ENCODE data around the gene DZIP1. TPM values are rescaled to one million over a fixed set of nuclear protein-coding genes. Genes with fewer than 3 reads are reported as not detected.
A peak's percentile ranks its signal among the peaks of the same experiment; 100 is the strongest.
"Not testable (repeated sequence)": the region's sequence is repeated elsewhere in the genome, so short reads cannot be mapped to it uniquely, and the experiment has no call there.

The DZIP1 gene
- total and polyA plus RNA-seq, 12 donors, result 6.7 to 16.7 (median 9.9) TPM

DNA sequence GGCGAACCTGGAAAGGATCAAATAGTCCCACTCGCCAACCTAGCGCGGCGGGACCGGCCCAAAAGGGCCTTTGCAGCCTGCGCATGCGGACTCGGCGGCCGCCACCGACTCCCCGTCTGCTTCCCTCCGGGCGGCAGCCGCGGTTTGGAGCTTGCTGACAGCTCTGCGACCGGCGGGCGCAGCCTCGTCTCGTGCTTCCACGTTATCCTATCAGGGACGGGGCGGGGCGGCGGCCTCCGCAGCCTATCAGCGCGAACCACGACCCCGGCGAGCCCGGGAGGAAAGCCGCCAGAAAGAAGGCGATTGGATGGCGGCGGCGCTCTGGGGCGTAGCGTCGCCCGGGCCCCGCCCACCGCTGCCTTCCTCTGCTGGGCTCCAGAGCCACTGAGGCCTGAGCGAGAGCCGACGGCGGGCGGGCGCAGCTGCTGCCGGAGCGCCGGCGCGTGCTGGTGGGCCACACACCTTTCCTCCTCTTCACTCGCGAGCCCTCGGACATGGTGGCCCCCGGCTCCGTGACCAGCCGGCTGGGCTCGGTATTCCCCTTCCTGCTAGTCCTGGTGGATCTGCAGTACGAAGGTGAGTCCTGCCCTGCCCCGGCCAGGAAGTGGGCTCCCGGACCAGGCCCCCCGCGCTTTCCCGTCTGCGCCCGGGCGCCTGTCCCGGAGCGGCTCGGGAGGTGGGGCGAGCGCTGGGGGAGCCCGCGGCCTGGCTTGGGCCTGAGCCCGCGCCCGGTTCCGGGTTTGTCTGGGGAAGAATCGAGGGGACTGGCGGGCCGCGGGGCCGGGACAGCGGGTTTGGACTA, 32.5 kb upstream of the DZIP1 start, which contains the start of gene DNAJC3:
Gene DNAJC3 (plus strand): TSS at position 378 of the 802 bp plus-strand sequence. CDS start 117 bp downstream, at position 495.
- H3K9me3 ChIP-seq (replicated peaks in 1 of 3), result no peaks in the 10 kb centered on the region
- no peaks in the 10 kb centered on the region for H3K27me3 ChIP-seq
- H3K4me3 ChIP-seq, result peak within 1 kb of the TSS; percentile 40 to 97 (median 86)
- H3K27ac ChIP-seq, result peak within 1 kb of the TSS; percentile 89 to 98 (median 95)
- H3K36me3 ChIP-seq (replicated peaks in 1 of 2), result no peaks in the 10 kb centered on the region
- peak; percentile 99 for DNase-seq
- 0 to 7% (median 1%) methylated on average over 3 to 90 of the region's 90 CpGs for WGBS, 4 donors
- TF ChIP-seq, protein P1, sequence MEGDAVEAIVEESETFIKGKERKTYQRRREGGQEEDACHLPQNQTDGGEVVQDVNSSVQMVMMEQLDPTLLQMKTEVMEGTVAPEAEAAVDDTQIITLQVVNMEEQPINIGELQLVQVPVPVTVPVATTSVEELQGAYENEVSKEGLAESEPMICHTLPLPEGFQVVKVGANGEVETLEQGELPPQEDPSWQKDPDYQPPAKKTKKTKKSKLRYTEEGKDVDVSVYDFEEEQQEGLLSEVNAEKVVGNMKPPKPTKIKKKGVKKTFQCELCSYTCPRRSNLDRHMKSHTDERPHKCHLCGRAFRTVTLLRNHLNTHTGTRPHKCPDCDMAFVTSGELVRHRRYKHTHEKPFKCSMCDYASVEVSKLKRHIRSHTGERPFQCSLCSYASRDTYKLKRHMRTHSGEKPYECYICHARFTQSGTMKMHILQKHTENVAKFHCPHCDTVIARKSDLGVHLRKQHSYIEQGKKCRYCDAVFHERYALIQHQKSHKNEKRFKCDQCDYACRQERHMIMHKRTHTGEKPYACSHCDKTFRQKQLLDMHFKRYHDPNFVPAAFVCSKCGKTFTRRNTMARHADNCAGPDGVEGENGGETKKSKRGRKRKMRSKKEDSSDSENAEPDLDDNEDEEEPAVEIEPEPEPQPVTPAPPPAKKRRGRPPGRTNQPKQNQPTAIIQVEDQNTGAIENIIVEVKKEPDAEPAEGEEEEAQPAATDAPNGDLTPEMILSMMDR (IDR thresholded peaks at IDR 0.05), result no peak
- peak; percentile 95 to 99 for TF ChIP-seq POLR2A (IDR thresholded peaks at IDR 0.05)
- intact Hi-C loops (cut with DNase I), result no loop called here
- H3K4me1 ChIP-seq (replicated peaks in 1 of 2), result peaks cover 6 to 47% of the 10 kb centered on the region in 2 donors

DNA sequence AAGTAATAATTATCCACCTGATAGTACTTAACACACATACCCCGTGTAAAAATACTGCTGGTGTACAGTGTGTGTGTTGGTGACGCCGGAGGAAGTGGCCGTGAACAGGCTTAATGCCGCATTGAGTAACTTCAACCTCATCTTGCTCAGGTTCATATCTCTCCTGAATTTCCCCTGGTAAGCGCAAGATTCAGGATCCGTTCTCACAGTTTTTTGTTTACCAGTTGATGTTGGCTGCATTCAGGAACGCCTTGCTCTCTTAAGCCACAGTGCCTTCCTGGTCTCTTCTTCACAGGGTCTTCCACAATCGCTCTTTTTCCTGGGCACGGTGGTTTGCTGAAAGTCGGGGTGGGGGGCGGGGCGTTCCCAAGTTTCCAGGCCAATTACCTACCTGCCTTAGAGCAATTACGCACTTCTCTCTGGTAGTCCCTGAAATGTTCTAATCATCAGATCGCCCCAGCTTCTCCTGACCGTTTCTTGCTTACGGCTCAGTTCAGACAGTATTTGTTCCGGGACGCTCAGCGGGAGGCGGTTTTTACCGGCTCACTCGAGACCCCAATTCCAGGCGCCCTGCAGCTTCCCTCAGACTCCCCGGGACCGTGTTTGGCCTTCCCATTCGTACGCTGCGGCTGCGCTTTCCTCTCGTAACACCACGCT, 31.7 kb upstream of the DZIP1 start:
- peak; percentile 23 to 67 (median 45) for DNase-seq
- H3K36me3 ChIP-seq (replicated peaks in 1 of 2), result no peaks in the 10 kb centered on the region
- H3K4me1 ChIP-seq (replicated peaks in 1 of 2), result peaks cover 6 to 43% of the 10 kb centered on the region in 2 donors
- 0% methylated on average over 26 to 32 of the region's 32 CpGs for WGBS, 4 donors
- H3K27me3 ChIP-seq, result no peaks in the 10 kb centered on the region
- H3K9me3 ChIP-seq (replicated peaks in 1 of 3), result no peaks in the 10 kb centered on the region
- TF ChIP-seq POLR2A (IDR thresholded peaks at IDR 0.05), result no peak
- TF ChIP-seq, protein P1 (IDR thresholded peaks at IDR 0.05), result no peak
- H3K27ac ChIP-seq, result peak overlapping the region; percentile 88 to 98 (median 95)
- intact Hi-C loops (cut with DNase I), result no loop called here
- peak overlapping the region; percentile 38 to 97 (median 62) for H3K4me3 ChIP-seq

DNA sequence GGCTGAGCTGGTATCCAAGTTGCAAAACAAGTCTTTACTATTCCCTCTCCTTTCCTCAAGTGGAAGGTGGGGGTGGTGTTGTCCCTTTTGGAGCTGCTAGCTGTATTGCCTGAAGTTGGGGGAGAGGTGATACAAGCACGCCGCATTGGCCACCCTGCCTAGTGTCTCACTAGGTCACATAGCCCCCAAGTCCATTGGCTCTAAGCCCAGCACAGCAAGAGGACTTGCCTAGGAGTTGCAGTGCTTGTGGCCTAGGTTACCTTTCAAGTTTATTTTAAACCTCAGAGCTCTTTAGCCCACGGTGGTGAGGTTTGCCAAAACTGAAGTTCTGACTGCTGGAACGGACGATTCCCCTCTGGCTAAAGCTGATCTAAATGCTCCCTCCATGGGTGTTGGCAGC, 27.1 kb upstream of the DZIP1 start:
- Histone ChIP-seq H3K36me3 (replicated peaks in 1 of 2) (no peaks in the 10 kb centered on the region), H3K4me3 (no peak overlapping the region), H3K9me3 (replicated peaks in 1 of 3) (peaks cover 0 to 16% (median 0%) of the 10 kb centered on the region in 3 donors), H3K27ac (no peak overlapping the region), H3K27me3 (no peaks in the 10 kb centered on the region), H3K4me1 (replicated peaks in 1 of 2) (peaks cover 0 to 12% of the 10 kb centered on the region in 2 donors)
- no peak for DNase-seq
- WGBS, 4 donors, result 93 to 100% (median 98%) methylated on average over 5 of the region's 5 CpGs
- intact Hi-C loops (cut with DNase I), result no loop called here
- no peak for TF ChIP-seq POLR2A (IDR thresholded peaks at IDR 0.05)
- TF ChIP-seq, protein P1 (IDR thresholded peaks at IDR 0.05), result no peak

DNA sequence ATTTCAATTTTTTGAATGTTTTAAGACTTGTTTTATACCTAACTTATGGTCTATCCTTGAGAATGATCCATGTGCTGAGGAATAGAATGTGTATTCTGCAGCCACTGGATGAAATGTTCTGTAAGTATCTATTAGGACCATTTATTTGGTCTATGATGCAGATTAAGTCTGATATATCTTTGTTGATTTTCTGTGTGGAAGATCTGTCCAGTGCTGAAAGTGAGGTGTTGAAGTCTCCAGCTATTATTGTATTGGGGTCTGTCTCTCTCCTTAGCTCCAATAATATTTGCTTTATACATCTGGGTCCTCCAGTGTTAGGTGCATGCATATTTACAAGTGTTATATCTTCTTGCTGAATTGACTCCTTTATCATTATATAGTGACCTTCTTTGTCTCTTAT, 22.7 kb upstream of the DZIP1 start:
- H3K36me3 ChIP-seq (replicated peaks in 1 of 2); H3K27ac ChIP-seq; H3K4me1 ChIP-seq (replicated peaks in 1 of 2); H3K4me3 ChIP-seq; intact Hi-C loops (cut with DNase I); H3K27me3 ChIP-seq; DNase-seq: not testable (repeated sequence)
- H3K9me3 ChIP-seq (replicated peaks in 1 of 3), result peaks cover 0 to 35% (median 0%) of the 10 kb centered on the region in 3 donors

Data from adrenal gland (tissue), 12 donors.